Measurements from ENCODE around the gene NPIPB12. TPM values are rescaled to one million over a fixed set of nuclear protein-coding genes. Genes with fewer than 3 reads are reported as not detected.
A peak's percentile ranks its signal among the peaks of the same experiment; 100 is the strongest.
"Not testable (repeated sequence)": the region's sequence is repeated elsewhere in the genome, so short reads cannot be mapped to it uniquely, and the experiment has no call there.

NPIPB12 gene
- total RNA-seq: 10 to 100 TPM in 1 of 2 donors, 1 to 10 TPM in 1; 4.2 to 11.4 TPM

DNA sequence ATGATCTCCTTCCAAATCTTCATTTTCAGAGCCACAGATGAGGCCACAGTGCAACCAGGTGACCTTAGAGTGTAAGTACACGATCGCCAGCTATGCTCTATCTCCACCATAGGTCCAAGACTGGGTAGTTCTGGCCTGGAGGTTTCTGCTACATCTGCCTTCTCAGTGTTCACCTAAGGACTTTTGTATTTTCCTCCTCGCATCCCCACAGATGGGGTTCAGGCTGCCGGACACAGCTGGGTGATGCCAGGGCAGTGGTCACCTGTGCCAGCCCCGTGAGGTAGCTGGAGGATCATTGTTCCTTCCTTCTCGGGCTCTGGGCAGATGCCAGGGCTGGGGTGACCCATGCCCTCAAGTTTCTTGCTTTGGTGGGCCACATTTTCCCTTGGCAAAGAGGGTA lies at the start of gene NPIPB12:
NPIPB12 (minus strand) TSS at position 101 of the 400 bp plus-strand sequence.
- not testable (repeated sequence) for H3K27ac ChIP-seq; H3K4me1 ChIP-seq; H3K27me3 ChIP-seq; H3K4me3 ChIP-seq; DNase-seq (ENCODE audit: low spot score); H3K36me3 ChIP-seq; H3K9me3 ChIP-seq

DNA sequence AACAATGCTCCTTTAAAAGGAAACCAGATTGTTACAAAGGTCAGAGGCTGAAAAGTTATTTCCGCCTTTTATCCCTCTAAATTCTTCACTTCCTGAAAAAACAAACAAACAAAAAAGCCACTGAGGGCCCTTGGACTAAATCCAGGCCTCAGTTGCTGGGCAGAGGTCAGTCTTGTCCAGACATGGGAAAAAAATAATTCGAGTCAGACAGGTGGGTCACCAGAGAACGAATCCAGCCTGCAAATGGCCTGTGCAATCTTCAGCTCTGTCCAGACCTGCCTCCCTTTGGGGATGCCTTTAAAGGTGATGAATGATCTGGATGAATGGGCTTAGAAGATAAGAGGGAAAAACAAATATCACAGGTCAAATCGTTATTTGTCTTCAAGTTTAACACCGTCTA lies 15.3 kb upstream of the NPIPB12 start:
- H3K36me3 ChIP-seq; H3K4me1 ChIP-seq; H3K27ac ChIP-seq; H3K27me3 ChIP-seq; H3K9me3 ChIP-seq; H3K4me3 ChIP-seq; DNase-seq (ENCODE audit: low spot score): not testable (repeated sequence)

DNA sequence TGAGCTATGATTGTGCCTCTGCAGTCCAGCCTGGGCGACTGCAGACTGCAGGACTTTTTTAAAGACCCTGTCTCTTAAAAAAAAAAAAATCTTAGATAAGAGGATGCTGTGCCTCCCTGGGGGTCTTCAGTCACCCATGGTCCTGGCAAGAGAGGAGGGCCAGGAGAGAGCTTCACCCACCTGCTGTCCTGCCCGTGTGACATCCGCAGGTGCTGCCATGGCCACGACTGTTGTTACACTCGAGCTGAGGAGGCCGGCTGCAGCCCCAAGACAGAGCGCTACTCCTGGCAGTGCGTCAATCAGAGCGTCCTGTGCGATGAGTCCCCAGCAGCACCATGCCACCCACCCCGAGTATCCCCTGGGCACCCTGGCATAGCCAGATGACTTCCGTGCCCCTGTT lies 23.9 kb downstream of the NPIPB12 start:
- H3K36me3 ChIP-seq; H3K27ac ChIP-seq; H3K27me3 ChIP-seq; H3K4me1 ChIP-seq; DNase-seq (ENCODE audit: low spot score); H3K4me3 ChIP-seq; H3K9me3 ChIP-seq: not testable (repeated sequence)

DNA sequence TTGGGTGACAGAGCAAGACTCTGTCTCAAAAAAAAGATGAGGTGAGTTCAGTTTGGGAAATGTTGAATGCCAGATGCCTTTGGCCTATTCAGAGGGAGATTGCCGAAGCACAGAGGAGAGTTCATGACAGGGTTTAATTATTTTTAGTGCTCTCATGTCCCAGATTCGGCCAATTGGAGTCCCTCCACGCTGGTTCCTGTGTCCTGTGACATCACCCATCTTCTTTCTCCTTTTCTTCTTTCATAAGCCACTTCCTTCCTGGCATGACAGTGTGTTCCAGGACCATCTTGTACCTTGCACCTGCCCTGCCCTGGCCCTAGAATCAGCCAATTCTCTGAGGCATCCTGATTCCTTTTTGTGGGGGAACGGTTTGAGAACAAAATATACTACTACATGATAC lies 34.1 kb downstream of the NPIPB12 start:
- DNase-seq (ENCODE audit: low spot score); H3K27ac ChIP-seq; H3K27me3 ChIP-seq; H3K4me3 ChIP-seq; H3K4me1 ChIP-seq; H3K9me3 ChIP-seq; H3K36me3 ChIP-seq: not testable (repeated sequence)

DNA sequence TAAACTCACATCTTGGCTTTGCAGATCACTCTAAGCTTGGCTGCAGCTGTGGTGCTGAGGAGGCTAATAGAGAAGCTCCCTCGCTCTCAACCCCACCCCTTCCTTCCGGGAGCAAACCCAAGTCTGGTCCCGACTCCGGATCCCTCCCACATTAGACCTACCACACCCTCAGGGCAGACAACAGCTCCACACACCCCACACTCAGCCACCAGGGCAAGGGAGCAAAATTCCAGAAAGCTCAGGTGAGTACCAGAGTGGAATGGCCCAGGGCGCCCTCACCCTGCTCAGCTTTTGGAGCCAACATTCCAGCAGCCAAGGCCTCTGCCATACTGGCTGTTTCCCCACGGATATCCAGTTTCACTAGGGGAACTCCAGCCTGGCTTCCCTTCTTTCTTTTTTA lies 36.5 kb downstream of the NPIPB12 start:
- not testable (repeated sequence) for H3K27me3 ChIP-seq, H3K4me1 ChIP-seq, H3K9me3 ChIP-seq, H3K36me3 ChIP-seq
- Histone ChIP-seq H3K27ac (peak overlapping the region; percentile 51 to 57), H3K4me3 (peak overlapping the region in 1 of 2 donors; percentile 28)
- peak; percentile 76 for DNase-seq (ENCODE audit: low spot score)

DNA sequence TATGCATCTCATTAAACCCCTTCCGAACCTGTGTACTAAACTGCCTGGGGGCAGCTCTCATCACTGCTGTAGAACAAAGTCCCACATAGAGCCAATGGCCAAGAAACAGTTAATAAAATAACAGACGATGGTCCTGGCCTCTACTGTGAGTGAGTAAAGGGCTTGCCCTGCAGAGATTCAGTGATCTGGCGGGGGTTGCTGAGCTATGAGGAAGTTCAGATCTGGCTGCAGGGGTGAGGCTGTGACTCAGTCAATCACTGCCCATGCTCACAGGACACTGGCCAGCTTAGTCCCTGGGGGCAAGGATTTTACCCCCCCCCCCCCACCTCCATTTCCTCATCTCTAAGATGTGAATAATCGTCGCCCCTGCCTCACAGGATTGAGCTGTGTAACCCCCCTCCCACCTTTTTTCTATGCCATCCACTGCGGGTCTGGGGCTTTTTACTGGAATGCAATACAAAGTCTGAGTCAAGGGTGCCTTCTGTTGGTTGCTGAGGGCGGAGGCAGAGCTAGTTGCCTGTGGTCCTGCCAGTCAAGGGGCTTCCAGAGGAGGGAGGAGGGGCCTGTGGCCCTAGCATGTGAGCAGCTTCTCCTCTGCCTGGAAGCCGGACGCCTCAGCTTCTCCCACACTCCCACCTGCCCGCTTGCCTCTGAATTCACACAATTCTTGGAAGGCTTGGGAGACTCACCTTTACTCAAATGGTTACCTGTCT lies 38.4 kb downstream of the NPIPB12 start:
- not testable (repeated sequence) for DNase-seq (ENCODE audit: low spot score); H3K9me3 ChIP-seq

DNA sequence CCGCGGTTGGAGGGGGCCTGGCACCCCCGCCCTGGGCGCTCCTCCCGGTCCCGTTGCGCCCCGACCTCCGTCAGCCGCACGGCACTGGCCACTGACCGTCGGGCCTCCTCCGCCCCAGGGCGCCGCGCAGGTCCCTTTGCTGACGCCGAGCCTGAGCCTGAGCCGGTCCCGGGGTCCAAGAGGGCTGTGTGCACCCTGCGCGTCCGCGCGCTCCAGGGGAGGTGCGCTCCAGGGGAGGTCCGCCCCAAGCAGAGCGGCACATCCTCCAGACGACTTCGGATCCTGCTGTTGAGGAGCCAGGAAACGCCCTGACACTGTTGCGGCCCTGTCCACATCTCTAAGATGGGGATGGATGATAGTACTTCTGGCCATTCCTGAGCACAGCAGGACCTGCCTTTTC lies 39.3 kb downstream of the NPIPB12 start:
- not testable (repeated sequence) for H3K4me3 ChIP-seq; H3K27me3 ChIP-seq; H3K36me3 ChIP-seq; H3K27ac ChIP-seq; H3K4me1 ChIP-seq; H3K9me3 ChIP-seq; DNase-seq (ENCODE audit: low spot score)

More for the DNA sequence above, 38.4 kb downstream of the NPIPB12 start:
- H3K4me3 ChIP-seq, H3K27me3 ChIP-seq, H3K27ac ChIP-seq, H3K36me3 ChIP-seq, H3K4me1 ChIP-seq: not testable (repeated sequence)

DNA sequence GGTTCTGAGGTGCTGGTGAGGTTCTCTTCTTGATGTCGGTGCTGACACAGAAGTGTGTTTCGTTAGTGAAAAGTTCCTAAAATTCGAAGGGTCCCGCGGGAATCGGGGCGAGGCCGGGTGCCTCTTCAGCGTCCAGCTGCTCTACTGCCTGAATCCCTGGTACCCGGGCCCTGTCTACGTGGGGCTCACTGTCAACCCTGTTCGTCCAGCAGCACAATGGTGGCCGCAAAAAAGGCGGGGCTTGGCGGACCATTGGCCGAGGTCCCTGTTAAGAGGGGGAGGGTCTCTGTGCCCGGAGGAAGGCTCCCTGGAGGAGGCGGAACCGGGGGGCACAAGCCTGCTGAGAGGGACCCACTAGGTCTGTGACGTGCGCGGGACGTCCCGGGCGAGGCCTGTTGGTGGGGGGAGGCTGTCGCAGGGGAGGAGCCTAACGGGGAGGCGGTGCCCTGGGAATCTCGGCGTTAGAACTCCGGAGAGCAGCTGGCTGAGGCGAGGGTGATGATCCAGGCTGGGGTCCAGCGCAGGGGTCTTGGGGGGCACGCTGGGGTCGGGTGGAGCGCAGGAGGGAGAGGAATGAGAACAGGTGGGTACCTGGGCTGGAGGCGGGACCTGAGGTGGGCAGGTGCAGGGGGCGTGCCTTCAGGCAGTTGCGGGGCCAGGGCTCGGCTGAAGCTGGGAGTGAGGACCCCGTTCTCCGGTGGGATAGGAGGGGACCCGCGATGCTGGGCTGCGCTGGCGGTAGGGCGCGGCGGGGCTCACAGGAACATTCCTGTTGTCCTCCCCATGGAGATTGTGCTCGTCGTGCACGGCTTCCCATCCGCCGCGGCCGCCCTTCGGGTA lies 40.0 kb downstream of the NPIPB12 start:
- not testable (repeated sequence) for H3K27me3 ChIP-seq; H3K9me3 ChIP-seq; H3K4me1 ChIP-seq; DNase-seq (ENCODE audit: low spot score); H3K36me3 ChIP-seq; H3K4me3 ChIP-seq; H3K27ac ChIP-seq

DNA sequence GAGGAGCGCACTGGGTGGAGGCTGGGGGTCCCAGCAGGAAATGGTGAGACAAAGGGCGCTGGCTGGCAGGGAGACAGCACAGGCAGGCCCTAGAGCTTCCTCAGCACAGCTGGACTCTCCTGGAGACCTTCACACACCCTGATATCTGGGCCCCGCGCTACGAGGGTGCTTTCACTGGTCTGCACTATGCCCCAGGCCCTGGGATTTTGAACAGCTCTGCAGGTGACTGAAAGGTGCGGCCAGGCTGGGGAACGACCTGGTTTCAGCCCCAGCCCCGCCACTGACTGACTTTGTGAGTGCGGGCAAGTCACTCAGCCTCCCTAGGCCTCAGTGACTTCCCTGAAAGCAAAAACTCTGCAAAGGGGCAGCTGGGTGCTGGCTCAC lies 45.6 kb downstream of the NPIPB12 start:
- not testable (repeated sequence) for DNase-seq (ENCODE audit: low spot score); H3K9me3 ChIP-seq; H3K27ac ChIP-seq; H3K27me3 ChIP-seq; H3K4me3 ChIP-seq; H3K36me3 ChIP-seq; H3K4me1 ChIP-seq

DNA sequence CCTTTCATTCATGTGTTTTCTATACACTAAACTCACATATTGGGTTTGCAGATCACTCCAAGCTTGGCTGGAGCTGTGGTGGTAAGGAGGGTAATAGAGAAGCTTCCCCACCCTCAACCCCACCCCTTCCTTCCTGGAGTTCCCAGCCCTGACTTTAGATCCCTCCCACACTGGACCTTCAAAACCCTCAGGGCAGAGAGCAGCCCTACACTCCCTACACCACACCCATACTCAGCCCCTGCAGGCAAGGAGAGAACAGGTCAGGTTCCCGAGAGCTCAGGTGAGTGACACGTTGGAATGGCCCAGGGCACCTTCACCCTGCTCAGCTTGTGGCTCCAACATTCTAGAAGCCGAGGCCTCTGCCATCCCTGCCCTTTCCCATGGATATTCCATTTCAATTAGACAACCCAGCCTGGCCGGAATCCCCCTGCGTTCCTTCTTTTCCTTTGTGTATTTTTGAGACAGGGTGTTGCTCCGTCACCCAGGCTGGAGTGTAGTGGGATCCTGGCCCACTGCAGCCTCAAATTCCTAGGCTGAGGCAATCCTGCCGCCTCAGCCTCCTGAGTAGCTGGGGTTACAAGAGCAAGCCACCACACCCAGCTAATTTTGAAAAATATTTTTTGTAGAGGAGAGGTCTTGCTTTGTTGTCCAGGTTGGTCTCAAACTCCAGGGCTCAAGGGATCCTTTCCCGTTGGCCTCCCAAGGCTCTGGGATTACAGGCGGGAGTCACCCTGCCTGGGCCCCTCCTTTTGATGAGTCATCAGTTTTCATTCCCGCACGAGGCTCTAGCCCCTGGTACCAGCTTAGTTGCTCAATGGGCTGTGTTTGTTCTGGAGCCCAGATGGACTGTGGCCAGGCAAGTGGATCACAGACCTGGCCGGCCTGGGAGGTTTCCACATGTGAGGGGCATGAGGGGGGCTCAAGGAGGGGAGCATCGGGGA lies 46.2 kb downstream of the NPIPB12 start, which contains the start of gene SULT1A4:
SULT1A4 (plus strand) TSS at position 208 of the 941 bp plus-strand sequence. CDS start 1,473 bp downstream, outside the sequence.
- not testable (repeated sequence) for H3K9me3 ChIP-seq; H3K27ac ChIP-seq; H3K36me3 ChIP-seq; H3K27me3 ChIP-seq; H3K4me1 ChIP-seq; DNase-seq (ENCODE audit: low spot score); H3K4me3 ChIP-seq

DNA sequence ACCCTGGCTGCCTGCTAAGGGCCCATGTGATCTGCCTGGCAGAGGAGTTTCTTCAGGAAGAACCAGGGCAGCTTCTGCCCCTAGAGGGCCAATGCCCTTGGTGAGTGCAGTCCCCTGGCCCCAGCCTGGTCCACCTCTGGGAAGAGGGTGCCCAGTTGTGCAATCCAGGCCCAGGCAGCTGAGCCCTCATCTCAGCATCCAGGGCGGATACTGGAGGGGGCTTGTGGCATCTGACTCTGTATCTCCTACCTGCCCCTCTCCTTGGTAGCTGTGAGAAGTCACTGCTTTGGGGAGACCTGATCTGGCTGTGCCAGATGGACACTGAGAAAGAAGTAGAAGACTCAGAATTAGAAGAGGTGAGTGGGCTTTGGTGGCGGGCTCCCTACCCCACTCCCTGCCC lies 48.5 kb downstream of the NPIPB12 start:
- H3K36me3 ChIP-seq; H3K27ac ChIP-seq; H3K4me3 ChIP-seq; H3K4me1 ChIP-seq; H3K9me3 ChIP-seq; H3K27me3 ChIP-seq; DNase-seq (ENCODE audit: low spot score): not testable (repeated sequence)

DNA sequence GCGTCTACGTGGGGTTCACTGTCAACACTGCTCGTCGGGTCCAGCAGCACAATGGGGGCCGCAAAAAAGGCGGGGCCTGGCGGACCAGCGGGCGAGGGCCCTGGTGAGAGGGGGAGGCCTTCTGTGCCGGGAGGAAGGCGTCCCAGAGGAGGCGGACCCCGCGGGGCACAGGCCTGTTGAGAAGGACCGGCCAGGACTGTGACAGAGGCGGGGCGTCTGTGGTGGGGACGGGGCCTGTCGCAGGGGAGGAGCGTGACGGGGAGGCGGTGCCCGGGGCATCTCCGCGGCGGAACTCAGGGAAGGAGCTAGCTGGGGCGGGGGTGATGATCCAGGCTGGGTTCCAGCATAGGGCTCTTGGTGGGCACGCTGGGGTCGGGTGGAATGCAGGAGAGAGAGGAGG lies 51.4 kb downstream of the NPIPB12 start:
- H3K9me3 ChIP-seq; H3K36me3 ChIP-seq; H3K27me3 ChIP-seq; DNase-seq (ENCODE audit: low spot score); H3K4me3 ChIP-seq; H3K4me1 ChIP-seq; H3K27ac ChIP-seq: not testable (repeated sequence)

DNA sequence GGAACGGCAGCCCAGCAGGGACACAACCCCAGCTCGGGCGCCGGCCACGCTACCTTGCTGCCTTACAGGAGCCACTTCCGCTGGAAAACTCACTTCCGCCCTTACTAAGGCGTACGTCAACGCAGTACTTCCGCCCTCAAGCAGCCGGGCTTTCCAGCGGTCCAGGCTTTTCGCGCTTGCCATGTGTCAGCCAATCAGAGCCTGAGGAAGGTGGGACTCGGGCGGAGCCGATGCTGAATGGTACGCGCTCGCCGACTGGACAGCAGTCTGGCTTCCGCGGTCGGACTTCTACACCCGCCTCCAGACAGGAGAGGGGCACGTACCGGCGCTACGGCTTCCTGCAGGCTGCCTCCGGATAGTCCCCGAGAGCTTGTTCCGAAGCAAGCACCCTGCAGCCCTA lies 51.9 kb downstream of the NPIPB12 start, which contains the start of the genes BOLA2 and SLX1B:
BOLA2 (minus strand) TSS at position 83 of the 400 bp plus-strand sequence. CDS start 98 bp downstream, outside the sequence.
SLX1B (plus strand) TSS at position 265 of the 400 bp plus-strand sequence.
- not testable (repeated sequence) for H3K4me1 ChIP-seq; H3K36me3 ChIP-seq; H3K9me3 ChIP-seq; H3K27ac ChIP-seq; H3K27me3 ChIP-seq; DNase-seq (ENCODE audit: low spot score); H3K4me3 ChIP-seq

DNA sequence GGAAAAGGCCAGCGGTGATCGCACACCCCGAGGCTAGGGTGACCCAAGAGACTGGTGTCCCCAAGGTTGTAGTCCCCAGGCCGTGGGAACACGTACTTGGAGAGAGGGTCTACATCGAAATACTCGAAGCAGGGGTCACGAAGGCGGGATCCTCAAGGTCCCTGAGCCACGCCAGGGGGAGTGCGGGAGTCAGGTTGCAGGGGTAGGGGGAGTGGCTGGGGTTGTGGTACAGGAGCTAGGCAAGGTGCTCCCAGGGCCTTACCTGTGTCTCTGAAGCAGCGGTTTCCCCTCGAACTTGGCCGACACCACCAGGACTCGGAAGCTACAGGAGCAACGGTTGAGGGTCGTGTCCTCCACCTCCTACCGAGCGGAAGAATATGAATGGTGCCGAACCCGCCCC lies 52.5 kb downstream of the NPIPB12 start:
- not testable (repeated sequence) for H3K36me3 ChIP-seq; H3K4me3 ChIP-seq; H3K9me3 ChIP-seq; H3K27me3 ChIP-seq; H3K27ac ChIP-seq; DNase-seq (ENCODE audit: low spot score); H3K4me1 ChIP-seq

All from right atrium auricular region (tissue), 2 donors.